ENCODE data around the gene HS1BP3.

Gene HS1BP3

DNA sequence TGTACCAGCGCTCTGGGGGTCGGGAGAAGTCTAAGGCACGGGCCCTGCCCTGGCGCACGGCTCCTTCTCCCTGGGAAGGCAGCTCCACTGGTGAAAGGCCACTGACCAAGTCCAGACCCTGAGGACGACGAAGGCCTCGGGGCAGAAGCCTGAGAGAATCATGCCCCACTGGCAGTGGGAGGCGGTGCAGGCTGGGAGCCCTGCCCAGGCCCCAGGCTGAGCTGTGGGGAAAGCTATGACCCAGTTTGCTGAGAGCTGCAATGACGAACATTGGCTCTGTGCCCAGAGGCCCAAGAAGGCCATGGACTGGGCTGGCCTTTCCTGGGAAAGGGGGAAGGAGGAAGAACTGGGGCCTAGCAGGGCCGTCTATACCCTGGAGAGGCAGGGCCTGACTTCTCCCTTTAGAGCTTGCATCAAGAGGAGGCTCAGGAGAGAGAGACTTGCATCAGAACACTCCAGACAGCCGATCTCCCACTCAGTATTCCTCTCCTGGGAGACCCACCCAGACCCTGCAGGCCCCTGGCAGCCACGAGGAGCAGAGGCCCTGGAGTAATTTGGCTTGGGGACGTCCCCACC is 32.9 kb downstream of the HS1BP3 start:
- no peak for DNase-seq (ENCODE audit: low read depth in 2 of 2)

DNA sequence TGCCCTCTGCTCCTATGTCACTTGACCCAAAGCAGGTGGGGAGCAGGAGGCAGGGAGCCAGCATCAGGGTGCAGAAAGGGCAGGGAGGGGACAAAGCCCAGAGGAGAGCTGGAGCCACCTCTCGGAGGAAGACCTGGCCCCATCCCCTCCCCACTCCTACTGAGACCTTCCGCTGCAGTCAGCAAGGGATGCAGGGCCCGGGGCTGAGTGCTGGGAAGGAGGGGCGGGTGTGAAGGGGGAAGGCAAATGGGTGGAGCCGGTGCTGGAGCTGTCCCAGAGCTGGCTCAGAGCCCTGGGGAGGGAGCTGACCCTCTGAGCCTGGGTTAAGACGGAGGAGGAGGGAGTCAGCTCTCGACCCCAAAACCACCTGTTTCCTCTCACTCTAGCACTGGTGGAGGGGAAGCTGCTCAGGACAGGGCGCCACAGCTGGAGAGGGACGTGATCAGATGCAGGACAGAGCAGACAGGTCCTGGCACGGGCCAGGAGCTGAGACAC is 33.8 kb downstream of the HS1BP3 start:
- DNase-seq (ENCODE audit: low read depth in 2 of 2), result no peak

DNA sequence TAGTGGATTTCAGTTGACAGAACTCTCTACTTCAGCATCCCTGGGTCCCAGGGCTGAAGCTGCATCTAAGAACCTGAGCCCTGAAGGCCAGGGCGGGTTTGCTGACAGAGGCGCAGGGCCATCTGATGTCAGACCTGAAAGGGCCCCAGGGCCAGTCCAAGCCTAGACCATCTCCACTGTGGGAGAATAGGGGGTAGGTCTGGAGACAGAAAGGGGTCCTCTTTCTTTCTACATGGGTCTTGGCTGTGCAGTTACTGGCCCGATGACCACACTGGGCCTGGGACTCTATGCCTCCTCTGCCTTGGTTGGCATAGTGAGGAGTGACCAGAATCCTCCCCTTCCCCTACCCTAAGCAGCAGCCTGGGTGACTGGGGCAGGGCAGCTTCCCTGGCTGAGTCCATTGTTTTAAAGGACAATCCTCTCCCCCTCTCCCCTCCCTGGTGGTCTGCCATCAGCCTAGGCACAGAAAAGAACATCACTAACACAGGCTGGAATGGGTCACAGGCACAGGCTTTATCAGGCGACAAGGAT is 34.5 kb downstream of the HS1BP3 start:
- no peak for DNase-seq (ENCODE audit: low read depth in 2 of 2)

DNA sequence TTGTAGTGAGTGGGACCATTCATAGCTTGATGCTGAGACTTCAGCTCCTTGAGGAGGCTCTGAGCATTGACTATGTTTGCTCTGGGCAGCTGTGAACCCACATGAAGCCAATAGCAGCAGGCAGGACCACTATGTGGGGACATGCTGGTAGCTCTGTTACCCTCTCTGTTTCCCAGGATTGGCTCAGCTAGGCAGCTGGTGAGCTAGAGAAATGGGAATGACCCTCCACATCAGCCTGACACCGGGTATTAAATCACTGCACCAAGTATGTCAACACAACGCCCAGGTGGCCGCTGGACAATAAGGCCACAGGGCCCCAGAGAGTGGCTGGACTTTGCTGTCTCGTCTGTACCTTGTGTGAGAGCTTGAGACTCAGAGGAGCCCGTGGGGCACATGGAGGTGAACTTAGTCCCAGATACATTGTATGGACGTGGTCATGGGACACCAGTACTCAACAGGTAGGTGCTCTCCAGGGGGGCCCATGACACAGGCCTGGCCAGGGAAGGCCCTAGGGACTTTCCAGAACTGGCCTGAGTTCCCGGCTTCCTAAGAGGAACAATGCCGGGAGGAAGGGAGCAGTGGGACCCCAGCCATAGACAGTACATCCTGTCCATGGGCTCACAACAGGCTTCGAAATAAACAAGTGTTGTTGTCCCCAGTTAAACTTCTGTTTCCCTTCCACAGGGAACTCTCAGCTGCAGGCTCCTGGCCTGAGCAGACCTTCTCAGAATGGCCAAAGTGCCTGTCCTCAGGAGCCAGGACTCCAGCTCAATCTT is 35.2 kb downstream of the HS1BP3 start:
- no peak for DNase-seq (ENCODE audit: low read depth in 2 of 2)

DNA sequence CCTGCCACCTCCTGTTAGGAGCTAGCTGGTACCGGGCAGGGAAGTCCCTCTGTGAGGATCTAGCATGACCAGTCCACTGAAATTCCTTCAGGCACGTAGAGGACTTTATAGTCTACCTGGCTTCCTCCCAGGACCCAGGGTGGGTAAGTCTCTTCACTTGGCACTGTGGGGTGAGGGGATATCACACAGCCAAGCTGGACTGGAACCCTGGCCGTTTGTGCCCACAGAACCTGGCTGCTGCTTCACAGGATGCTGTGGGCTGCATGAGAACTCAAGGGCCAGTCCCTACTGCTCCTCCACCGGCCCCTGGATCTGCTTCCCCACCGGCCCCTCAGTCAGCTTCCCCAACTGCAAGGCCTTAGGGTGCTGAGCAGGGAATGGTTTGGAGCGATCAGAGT is 35.8 kb downstream of the HS1BP3 start:
- DNase-seq (ENCODE audit: low read depth in 2 of 2), result no peak

DNA sequence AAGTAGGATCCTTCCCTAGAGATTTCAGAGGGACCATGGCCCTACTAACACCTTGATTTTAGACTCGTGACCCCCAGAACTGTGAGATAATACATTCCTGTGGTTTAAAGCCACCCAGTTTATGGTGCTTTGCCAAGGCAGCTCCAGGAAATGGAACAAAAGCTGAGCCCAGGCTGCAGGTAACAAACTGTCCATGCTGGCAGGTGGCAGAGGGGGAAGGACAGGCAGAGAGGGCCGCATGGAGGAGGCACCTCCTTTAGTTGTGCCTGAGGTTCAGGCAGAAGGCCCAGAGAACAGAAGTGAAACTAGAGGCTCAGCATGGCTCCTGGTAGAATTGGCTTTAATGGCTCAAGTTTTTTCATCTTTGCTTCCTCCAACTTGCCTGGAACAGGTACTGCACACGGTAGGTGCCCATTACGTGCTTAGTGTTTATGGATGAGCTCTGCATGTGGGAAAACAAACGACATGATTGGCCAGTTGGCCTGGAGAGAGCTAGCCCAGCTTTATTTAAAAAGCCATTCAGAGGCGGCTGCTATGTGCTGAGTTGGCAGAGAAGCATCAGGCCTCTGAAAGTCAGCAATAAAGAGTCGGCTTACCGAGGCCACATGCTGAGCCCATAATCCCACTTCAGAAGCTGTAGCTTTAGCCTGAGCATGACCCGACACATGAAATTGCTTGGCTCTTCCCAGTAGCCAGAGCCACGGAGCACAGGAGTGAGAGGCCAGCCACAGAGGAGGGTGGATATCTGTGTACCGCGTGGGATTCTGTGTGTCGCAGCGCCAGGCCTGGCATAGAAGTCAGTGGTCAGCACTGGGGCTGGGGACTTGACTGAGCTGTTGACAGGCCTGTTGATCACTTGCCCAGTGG is 36.5 kb downstream of the HS1BP3 start:
- no peak for DNase-seq (ENCODE audit: low read depth in 2 of 2)

DNA sequence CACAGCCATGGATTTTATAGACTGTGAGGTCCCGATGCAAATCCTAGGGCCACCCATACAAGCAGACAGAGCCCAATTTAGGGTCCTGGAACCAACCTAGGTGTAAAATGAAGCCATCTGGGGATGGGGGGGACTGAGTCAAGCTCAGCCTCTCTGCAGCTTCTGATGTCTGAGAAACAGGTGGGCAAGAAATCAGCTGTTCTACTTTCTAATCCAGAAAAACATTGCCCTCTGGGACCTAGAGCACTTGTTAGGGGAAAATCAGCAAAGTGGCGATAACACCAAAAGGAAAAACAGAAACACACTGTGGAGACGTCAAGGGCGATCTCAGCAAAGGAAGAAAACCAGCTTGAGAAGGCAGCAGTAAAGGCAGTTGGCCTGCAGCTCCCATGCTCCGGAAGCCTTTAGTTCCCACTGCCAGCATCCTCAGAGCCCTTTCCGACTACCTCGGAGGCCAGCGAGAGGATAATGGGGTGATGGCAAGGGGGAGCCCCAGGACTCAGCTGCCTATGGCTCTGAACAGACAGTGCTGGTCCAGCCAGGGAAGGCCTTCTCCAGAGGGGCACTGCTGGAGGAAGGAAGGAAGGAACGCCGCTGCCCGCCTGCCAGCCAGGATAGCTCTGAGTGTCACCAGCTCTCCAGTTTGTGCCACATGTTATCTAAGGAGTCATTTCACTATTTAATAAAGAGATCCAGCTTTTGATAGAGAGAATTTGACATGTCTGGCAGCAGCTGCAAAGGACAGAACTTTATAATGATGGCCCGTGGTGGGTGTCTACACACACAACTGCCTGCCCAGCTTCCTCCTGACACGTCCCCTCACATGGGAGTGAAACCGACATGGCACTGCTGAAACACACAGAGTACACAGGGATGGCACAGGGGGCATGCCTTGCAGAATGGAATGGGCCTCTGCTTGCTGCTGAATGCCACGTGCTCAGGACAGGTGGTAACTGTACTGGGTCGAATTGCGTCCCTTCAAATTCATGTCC is 37.7 kb downstream of the HS1BP3 start:
- no peak for DNase-seq (ENCODE audit: low read depth in 2 of 2)

DNA sequence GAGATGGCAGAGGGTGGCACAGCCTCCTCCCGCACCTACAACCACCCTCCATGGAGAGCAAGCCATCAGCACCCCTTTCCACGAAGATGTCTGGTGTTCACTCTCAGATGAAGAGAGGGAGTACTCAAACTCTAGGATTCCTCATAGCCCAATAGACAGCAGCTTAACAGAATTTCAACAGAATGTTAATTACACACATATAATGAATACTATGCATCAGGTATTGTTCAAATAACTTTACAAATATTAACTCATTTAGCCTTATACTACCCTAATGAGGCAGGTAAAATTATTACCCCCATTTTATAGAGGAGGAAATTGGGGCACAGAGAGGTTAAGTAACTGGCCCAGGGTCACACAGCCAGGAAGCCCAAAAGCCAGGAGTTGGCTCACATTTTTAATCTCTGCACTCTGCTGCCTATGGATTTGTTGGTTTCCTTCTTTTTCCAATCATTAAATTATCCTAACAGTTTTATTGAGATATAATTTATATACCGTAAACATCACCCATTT is 39.0 kb downstream of the HS1BP3 start:
- DNase-seq (ENCODE audit: low read depth in 2 of 2), result no peak

DNA sequence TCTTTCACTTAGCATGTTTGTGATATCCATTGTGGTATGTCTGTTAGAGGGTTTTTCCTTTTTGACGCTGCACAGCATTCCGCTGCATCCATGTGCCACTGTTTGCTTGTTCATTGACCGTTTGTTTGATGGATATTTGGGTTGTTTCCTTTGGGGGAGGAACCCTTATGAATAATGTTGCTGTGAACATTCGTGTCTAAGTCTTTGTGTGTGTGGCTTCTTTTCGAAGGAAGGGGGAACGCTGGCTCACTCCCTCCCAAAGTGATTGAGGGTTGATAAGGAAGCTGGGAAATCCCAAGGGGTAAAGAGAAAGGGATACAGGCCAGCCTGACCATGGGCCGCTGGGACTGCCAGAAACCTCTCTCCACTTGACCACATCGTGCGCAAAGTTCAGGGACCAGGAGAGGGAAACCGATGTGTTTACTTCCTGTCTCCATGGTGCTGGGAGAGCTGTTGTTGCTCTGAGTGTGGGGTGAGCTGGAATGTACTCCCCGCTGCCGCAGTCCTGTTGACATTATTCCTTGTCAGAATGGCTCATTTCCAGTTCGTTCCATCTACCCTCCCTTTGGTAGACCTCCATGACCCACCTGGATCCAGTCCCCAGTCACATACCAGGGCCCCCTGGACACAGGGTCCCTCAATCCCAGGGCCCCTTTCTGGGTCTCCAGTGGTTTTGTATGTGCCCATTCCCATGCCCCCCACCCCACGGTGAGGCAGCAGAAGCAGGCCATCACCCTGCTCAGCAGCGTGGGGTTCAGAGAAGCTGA is 39.6 kb downstream of the HS1BP3 start:
- no peak for DNase-seq (ENCODE audit: low read depth in 2 of 2)

DNA sequence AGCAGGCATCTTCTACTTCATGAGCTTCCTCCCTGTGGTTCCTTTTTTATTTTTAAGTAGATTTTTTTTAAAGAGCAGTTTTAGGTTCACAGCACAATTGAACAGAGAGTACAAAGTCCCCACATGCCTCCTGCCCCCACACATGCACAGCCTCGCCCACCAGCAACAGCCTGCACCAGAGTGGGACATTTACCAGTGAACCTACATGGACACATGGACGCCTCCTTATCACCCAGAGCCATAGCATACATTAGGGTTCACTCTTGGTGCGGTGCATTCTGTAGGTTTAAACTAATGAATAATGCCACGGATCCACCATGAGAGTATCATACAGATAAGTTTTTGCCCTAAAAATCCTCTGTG is 40.9 kb downstream of the HS1BP3 start:
- DNase-seq (ENCODE audit: low read depth in 2 of 2), result no peak

DNA sequence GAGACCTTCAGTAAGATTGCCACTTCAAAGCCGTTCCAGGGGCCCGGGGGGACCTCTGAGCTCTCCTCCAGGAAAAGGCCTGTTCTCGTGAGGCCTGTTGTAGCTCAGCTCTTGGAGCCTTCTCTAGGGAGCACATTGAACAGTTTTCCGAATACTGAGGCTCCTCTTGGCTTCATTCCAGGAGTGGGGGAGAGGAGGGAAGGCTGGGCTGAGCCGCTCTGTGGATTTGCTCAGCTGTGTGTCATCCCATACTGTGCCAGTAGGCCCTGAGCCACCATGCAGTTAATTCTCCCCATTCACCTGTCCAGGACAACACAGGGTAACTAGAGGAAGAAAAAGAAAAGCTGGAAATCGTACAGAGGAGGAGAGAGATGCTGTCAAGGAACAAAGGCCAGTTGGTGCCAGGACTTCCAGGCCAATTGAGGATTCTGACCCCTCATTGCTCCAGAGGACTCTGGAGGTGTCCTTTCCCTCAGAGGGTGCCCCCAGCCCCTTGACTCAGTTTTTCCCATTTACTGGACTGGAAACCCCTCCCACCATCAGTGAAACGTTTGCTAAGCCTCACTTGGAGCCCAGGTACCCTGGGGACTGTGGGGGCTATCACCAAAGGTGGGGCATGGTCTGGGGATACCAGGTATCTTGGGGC is 41.4 kb downstream of the HS1BP3 start:
- no peak for DNase-seq (ENCODE audit: low read depth in 2 of 2)

DNA sequence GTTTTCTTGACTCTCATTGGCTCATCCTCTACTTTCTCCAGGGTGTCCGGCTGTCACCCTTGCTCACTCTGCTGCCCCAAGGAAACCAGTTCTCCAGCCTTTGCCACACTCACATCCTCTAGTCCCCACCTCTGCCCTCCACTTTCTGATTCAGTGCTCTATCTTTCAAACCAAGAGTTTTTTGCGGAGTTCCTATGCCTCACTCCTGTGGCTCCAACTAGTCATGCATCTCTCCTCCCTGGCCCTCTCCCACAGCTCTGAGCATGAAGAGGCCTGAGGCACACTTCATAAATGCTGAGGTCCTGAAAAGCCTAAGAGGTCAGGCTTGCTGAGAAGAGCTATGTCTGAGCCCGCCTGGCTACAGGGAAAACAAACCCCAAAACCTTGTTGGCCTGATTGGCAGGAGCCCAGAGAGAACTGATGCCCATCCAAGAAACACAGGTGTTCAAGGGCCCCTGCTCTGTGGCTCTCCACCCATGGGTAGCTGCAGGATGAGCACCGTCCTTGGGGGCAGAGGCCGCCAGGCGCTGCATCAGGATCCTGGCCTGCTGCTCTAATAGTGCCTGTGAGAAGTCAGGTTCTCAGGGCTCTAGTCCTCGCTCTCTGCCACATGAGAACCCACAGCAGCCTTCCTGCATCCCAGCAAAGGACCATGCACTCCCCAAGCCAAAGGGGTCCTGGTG is 42.1 kb downstream of the HS1BP3 start:
- DNase-seq (ENCODE audit: low read depth in 2 of 2), result no peak

DNA sequence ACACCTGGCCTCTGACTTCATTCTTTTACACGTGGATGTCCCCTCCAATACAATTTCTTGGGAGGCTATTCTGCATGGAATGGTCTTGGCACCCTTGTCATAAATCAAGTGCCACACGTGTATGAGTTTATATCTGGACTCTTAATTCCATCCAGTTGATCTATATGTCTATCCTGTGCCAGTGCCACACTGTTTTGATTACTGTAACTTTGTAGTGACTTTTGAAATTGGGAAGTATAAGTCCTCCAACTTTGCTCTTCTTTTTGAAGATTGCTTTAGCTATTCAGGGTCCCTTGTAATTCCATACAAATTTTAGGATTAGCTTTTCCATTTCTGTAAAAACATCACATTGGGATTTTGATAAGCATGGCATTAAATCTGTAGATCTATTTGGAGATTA is 43.5 kb downstream of the HS1BP3 start:
- no peak for DNase-seq (ENCODE audit: low read depth in 2 of 2)

DNA sequence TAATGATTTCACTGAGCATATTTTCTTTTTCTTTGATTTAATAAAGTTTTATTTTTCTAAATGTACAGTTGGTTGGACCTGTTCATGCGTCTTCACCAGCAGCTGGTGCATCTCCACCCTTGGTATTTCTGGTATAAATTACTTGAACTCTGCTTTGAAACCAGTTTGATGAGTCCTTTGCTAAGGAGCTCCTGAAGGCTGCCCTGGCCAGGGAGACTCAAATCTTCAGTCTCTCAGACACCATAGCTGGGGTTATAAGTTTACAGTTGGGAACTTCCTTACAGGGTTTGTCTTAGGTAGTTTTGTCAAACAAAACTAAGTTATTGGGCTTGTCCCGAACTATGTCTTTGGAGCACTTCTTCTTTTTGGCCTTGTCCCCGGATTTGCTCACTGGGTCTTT is 44.7 kb downstream of the HS1BP3 start:
- no peak for DNase-seq (ENCODE audit: low read depth in 2 of 2)

DNA sequence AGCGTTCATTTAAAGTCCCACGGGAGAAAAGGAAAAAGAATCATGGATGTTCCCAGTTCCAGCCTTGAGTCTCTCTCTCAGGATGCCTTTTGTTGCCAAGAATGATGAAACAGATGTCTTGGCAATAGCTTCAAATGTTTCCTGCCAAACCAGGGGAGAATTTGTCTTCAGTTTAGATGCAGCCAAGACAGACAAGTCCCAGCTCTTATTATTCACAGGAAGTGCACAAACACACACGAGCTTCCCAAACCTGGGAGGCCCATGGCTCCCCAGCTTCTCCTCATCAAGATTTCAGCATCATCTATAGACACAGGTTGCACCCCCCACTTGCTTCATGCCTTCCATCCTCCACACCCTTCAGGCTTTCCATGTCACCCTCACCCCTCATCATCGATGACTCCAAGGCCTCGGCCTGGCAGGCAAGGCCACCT is 45.9 kb downstream of the HS1BP3 start:
- no peak for DNase-seq (ENCODE audit: low read depth in 2 of 2)

DNA sequence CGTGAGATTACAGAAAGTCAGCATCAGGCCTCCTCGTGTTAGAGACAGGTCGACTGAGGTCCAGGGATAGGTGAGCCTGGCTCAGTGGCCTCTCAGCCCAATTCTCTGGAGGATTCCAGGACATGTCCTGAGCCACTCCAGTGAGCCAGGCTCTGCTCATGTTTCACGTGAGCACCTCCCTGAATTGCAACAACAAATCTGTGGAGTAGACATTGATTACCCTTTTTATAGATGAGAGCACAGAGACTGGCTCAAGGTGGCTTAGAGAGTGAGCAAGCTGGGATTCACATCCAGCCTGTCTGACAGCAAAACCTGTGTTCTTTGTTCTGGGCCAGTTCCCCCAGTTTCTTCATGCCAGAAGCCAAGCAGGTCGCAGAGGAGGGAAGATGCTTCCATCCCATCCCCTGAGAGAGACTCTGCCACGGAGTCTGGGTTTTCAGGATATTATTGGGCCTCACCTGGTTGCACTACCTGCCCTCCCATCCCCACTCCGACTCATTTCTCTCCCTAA is 46.4 kb downstream of the HS1BP3 start:
- no peak for DNase-seq (ENCODE audit: low read depth in 2 of 2)

DNA sequence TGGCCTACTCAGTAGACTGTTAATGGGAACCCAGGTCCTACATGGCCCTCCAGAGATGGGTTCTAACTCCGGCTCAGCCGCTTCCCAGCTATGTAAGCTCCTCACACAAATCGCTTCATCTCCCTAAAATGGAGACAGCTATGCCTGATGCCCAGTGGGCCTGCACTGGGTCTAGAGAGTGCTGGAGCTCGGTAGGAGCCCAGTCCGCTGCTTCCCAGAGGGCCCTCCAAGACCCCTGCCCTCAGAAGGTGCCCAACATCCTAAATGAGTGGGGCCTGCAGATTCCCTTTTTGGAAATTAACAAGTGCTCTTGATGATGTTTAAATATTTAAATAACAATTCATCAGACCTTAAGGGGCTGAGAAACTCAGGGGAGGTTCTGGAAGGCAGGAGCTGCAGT is 47.1 kb downstream of the HS1BP3 start:
- DNase-seq (ENCODE audit: low read depth in 2 of 2), result no peak

DNA sequence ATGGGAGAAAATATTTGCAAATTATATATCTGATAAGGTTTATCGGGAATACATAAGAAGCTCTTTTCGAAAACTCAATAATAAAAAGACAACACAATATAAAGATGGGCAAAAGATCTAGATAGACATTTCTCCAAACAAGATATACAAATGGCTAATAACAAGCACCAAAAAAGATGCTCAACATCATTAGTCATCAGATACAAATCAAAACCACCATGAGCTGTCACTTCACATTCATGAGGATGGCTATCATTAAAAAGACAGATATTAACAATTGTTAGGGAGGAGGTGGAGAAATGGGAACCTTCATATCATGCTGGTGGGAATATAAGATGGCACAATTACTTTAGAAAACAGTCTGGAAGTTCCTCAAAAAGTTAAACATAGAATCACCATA is 48.1 kb downstream of the HS1BP3 start:
- DNase-seq (ENCODE audit: low read depth in 2 of 2), result no peak

All from stimulated activated CD8-positive, alpha-beta memory T cell treated with anti-CD3 and anti-CD28 coated beads, Interleukin-7, amount 100 ng/mL, for 1 hour (primary cell).